RPMI8226 (cell line): ENCODE measurements around the gene ESRRG.
"Not testable (repeated sequence)": the region's sequence is repeated elsewhere in the genome, so short reads cannot be mapped to it uniquely, and the experiment has no call there.

Experiments
- DNase-seq: peaks from one replicate; pipeline ENCODE4 v3.0.0-alpha.2; 2015

The ESRRG gene

DNA sequence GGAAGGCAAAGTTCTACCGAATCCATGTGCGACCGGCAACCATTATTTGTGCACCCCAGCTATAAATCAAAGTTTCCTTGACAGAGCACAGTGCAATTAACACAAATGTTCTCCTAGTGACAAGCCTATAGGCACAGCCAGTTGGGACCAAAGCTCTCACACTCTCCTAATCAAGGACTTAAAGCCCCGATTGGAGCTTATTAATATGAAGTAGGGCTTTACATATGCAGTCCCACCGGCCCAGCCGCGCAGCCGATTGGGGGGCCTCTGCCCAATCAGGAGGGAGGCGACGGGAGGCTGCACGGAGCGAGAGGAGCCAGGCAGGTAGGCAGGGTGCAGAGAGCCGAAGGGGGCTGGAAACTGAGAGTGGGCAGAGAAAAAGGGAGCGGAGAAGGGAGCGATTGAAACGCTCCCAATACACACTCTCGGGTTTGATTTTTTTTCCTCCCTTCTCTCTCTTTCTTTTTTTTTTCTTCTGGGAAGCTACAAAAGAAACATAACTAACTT is at the start of gene ESRRG:
TSS of gene ESRRG (minus strand) at position 156 of the 507 bp plus-strand sequence. CDS start at position 26, 130 bp downstream.
- DNase-seq = peak; percentile 19

DNA sequence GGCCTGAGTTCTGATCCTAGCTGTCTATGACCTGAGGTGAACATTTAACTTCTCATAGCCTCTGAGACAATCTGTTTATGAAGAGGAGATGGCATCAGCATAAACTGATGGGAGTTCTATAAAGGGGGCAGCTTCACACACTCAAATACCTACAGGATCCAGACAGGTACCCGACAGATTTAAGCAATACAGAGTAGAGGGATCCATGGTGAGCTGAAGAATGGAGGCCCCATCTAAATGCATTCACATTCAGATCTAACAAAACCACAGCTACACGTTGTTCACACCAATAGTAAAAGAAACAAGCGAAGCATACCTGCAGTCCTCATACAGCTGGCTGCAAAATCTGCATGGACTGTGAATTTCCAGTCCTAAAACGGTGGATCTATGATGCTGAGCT is 48.7 kb upstream of the ESRRG start:
- DNase-seq = no peak

DNA sequence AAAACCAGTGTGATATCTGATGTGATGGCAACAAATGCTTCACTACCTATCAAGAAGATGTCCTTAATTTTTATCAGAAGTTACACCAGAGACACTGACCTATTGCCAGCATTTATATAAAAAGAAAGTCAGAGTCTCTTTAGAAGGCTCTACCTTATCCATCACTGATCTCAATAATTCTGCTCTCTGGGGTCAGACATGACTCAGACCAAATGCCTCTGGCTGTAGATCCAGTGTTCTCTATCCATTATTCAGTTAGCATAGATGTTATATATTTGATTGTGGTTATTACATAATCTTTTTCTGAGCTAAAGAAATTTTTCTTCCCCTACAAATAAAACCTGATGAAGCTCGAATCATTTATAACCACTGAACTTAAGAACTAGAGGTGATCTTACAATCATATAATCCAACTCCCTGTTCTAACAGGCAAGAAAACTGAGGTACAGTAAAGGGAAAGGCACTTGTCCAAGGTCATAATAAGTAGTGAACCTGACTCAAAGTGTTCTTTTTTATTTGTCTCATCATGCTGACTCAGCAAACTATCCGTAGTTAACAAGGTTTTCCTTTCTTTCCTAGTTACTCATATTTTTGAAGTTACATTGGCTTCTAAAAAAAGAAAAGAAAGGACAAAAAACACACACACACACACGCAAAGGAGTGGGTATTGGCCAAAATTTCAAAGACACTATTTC is 43.6 kb upstream of the ESRRG start:
- DNase-seq = no peak

DNA sequence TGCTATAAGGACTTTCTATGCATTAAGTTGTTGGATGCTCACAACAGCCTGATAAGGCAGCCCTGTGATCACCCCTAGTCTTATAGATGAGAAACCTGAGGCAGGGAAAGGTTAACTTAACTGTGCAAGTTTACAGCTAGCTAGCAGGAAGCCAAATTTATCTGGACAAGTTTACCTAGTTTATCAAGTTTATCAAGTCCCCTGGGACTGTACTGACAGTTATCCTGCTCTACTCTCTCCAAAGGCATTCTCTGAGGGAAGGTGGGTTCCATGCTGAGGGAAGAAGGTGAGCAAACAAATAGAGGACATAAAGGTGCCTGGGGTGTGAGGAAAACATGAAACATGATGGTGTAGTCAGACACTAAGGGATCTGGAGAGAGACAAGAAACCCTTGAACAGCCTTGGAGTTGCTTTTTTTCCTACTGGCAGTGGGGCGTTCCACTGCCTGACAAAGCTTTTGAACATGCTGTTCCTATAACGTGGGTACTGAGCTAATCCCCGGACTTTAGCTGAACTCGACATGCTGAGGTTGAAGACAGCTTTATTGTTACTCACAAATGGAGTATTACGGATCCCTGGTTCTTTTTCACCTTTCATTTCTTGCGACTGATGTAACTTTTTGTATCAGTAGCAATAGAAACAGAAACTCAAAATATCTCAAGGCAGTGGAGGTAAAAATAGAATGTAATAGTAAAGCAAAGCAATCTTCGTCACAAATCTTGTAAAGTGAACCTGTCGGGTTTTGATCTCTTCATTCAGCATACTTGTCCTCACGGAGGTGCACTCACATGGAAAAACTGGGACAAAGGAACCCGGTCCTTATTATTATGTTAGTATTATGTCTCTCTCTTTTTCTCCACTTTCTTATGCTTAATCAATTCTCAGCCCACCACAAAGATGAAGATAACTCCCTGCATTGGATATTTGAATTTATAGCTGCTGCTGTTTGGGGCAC is 42.4 kb upstream of the ESRRG start:
- DNase-seq = no peak

DNA sequence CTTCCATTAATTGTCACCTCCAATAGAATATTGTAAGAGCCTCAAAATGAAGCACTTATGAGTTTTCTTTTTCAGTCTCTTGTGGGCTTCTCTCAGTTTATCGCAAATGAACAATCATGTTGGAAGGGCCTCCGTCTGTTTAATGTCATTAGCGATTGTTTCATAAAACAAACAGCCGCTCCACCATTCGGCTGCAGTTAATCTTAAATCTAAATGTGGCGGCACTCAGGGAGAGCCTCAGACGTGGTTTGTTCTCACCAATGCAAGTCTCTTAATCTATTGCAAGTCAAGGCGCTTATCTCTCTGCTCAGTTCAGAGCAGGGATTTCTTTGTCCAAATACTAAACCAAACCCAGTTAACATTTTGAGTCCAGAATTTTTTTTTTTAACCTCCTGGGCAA is 34.9 kb upstream of the ESRRG start:
- no peak for DNase-seq

DNA sequence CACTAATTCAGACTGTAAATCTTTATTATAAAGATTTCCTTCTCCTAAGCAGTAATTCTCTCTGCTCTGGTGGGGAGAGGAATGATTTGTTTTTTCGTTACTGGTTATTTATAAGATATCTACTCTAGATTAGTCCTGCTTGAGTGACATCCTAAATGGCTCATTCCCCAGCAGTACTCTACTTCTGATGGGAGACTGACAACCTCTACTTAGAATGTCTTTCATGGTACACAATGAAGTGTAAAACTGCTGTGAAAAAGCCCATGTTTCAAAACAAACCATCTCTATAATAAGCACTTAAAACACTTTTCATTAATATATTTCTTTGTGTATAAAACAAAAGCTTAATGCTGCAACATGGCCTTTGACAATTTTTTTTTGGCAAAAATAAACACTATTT is 33.9 kb upstream of the ESRRG start:
- DNase-seq = no peak

DNA sequence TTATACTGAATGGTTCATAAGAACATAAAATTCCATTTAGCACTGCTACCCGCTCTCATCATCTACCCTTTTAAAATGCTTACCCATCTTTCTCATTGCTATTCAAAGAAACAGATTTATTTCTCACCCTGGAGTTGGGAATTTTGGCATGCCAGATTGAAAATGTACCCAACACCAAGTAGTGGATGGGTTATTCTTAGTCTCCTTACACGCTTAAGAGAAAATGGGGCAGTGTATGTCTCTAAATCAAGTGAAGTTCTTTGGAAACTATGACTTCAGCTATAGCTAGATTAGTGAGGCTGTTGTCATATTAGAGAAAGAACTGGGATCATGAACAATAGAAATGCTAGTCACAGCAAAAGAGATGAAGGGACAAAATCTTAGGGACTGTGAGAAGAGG is 27.7 kb upstream of the ESRRG start:
- no peak for DNase-seq

DNA sequence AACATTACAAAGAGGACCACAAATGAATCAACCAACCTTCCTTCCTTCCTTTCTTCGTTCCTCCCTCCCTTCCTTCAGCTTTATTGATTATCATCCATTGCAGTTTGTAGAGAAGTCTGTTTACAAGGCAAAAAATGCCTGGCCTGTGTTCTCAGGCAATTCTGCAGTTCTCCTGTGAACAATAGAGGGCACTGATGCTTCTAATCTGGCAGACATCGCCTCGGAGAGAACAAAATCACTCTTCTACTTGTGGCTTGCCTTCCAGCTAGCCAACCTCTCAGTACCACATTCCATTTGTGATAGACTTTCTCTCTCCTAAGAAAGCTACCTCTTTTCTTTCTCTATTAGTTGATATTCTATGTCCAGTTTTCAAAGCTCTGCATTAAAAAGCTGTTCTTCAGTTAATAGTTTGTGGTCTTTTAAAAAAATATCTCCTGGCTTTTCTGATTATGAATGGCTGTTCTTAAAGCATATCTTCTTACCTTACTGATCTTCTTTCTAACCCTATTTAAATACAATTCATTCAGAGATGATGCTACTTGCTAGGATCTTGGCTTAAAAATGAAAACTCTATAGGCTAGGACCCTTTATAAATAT is 26.9 kb upstream of the ESRRG start:
- DNase-seq = peak; percentile 52

DNA sequence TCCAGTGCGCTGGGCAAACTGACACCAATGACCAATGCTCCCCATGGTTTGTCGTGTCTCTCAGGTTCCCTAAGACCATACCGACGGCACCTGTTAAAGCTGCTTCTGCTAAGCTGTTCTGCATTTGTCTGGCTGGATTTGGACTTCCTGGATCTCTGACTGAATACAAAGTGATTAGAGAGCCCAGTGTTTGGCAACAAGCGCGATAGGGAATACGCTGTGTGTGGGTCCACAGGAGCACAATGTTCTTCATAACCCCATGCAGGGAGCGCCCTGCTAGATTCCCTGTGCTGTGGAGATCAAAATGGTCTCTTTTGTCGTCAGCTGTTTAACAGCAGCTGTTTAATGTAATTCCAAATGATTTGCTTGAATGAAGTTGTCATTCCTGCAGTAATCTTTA is 26.0 kb upstream of the ESRRG start:
- DNase-seq = no peak

DNA sequence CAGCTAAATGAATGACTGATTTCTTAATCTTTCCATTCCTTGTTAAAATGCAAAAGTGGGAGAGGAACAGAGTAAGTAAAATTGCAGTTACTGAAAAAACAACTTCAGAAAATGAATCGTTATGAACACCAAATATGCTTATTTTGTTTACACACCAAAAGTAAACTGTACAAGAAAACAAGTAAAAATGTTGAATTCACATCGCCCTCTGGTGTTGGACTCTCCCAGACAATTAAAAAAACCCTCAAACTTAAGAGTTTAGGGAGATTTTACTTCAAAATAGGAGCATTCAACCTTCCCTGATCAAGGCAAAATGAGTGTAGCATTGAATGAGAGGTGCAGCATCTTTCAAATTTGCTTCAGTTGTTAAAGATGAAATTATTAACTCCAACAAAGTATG is 19.4 kb upstream of the ESRRG start:
- DNase-seq = peak; percentile 9

DNA sequence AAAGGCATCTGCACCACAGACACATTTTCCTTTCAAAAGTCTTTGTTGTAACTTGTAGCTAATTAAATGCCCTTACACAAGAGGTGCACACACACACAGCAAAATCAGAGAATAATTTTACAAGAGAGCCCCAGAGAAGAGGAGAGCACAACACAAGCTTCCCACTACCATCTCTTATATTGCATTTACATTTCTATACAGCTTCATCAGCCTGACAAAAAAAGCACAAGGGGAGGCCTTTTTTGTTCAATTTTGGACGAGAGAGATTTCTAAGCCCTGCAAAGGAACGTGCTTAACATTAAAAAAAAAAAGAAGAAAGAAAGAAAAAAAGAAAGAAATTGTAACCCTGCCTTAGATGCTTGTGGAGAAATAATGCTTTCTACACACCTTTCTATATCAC is 17.1 kb upstream of the ESRRG start:
- DNase-seq = no peak

DNA sequence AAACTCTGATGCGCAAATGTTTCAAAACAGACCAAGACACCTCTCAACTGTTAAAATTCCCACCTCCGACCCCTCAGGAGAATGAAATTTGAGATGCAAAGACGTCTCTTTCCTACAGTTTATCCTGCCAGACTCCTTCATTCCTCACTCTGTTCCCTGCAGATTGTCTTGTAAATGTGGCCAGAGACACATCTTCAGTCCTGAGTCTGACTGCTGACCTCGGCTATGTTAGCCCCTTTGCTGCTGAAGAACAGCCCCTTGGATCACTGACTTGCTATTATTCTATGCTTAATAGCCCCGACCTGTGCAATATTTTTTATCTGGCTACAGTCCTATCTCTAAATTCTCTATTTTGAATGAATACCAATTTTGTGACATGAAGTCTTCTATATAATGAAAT is 16.6 kb upstream of the ESRRG start:
- no peak for DNase-seq

DNA sequence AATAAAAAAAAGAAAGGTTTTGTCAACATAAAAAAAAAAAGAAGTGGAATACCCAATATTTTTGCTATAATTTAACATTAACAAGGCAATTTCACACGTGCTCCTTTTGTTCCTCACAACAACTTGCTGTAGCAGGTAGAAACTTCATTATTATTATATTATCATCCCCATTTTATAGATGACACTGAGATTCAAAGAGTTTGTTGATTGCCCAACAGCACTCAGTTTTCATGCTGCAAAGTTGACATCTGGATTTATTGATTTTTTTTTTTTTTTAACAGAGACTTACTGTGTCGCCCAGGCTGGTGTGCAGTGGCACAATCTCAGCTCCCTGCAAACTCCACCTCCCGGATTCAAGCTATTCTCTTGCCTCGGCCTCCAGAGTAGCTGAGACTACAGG is 8.9 kb upstream of the ESRRG start:
- DNase-seq = no peak

DNA sequence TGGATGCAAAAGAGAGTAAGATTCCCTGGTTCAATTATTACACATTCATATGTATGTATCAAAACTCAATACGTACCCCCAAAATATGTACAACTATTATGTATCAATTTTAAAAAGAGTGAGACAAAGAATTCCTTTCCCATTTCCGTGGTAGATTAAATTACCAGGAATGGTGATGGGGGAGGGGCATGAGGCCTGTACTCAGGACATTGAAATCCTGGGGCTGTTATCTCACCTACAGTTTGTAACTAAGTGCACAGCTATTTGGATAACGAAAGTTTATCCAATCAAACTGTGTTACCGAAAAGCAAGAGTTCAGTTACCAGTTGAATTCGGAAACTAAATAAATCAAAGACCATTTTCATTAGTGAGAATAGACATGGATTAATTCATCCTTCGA is 8.3 kb upstream of the ESRRG start:
- DNase-seq = no peak

DNA sequence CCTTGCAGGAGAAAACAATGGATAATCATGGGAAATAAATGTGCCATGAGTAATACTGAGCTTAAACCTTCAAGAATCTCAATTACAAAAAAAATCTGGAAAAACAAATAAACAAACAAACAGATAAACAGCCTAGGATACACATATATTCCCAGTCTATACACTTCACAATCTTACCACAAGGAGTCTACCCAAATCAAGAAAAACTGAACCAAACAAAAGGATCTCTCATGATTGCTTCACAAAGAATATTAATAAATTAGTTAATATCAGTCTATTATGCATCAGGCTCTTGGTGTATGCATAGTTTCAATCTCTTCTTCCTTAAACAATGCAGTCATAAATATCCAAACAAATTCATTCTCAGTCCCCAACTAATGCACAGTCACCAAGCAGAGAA is 3.2 kb upstream of the ESRRG start:
- no peak for DNase-seq

DNA sequence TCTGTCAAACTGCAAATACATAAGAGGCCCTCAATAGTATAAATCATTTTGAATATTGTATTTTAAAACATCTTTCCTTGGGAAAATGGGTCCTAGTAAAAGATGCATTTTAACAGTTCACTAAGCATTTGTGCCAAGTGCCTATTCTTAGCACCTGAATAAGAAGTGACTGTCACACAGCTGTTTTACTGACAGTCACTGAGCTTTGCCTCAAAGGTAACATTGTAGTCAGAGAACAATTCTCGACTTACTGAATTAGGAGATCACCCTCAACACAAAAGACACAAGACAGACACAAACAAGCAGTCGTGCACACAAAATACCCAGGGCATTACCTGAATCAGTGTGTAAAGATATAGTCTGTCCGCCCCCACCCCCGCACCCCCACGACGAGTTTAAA is 408 bp downstream of the ESRRG start:
- DNase-seq = no peak

DNA sequence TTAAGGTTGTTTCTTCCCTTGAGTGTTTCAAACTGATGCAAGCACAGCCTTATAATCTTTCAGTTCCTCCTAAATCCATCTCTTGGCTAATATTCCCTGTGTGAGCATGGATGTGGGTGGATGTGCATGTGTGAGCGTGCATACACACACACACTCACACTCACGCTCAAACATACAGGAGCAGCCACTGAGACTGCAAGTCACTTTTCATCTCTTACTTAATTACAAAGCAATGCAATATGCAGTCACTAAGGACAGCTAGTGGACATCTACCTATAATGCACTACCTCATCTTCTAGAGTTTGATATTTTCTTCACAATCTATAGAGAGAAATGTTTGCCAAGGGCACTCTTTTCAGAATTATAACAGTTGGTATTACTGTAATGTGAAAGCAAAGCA is 1.4 kb downstream of the ESRRG start:
- DNase-seq = no peak

DNA sequence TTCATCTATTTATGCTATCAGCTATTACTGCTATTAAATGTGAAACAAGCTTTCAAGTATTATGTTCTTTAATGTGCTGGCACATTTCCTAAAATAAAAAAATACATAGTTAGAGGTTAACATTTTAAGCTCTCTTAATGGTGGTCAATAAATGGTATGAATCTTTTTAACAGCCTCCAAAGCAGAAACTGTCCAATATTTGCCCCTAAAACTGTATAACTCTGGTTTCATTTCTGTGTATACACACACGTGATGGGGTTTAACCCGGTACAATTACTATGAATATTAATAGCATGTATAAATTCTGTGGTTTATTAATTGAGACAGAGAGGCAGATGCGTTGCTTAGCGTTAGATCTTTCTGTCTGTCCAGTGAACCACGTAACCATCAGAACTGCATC is 2.2 kb downstream of the ESRRG start:
- no peak for DNase-seq

DNA sequence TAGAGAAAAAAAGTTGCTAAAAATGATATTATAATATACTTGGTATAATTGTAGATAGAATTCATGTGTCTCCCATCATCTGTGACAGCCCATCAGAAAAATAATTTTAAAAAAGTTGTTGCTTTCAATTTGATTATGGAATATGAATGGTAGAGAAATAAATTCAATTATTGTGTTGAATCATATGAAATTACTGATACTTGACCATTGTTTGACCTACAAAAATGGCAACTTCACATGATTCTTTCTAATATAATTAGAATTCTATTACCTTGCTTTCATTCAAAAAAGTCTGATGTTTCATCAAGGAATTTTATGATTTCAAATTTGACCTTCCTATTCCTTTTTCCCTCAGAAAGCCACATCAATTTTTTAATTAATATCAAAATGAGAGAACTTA is 11.5 kb downstream of the ESRRG start:
- DNase-seq = no peak

DNA sequence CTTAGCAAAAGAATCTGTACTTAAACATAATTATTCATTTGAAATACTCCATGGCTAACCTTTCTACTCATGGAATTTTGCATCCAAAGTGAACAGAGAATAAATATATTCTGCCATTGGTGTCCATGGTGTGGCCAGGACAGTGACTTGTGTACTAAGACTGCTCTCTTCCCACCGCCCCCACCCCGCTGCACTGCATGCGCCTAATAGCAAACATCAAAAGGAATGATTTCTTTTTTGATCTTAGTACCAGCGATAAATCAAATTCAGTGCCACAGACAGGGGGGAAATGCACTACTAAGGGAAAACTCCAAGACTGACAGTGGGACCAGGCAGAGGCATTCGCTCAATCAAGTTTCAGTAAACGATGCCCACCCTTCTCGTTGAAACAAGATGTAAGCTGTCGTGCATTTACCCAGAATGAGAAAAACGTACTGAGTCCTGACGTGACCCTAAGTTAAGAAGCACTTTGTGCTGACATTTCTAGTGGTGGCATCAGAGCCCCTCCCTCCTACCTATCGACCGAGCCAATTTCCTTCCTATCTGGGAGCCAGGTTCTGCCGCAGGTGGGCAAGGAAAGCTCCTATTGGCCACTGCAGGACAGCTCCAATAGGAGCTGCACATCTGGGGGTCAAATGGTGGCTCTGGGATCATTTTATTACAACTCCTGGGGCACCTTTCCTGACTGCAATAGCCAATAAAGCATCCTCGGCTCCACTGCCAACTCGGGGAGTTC is 12.5 kb downstream of the ESRRG start:
- DNase-seq = no peak

DNA sequence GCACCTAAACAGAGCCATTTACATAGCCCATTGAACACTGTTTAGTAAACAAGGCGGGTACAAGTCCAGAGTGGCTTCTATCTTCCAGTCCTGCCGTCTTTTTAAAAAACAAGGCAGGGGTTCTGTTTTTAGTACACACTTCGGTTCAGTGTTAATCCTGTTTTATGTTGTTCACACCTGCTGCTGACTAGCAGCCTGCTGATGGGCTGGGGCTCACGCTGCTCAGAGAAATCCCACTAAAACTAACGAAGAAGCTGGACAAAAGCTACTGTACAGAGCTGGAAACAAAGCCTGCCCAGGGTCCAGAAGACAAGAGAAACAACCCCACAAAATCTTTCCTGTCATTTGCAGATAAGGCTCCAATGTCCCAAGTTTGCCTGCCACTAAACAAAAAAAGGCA is 13.2 kb downstream of the ESRRG start:
- DNase-seq = no peak

DNA sequence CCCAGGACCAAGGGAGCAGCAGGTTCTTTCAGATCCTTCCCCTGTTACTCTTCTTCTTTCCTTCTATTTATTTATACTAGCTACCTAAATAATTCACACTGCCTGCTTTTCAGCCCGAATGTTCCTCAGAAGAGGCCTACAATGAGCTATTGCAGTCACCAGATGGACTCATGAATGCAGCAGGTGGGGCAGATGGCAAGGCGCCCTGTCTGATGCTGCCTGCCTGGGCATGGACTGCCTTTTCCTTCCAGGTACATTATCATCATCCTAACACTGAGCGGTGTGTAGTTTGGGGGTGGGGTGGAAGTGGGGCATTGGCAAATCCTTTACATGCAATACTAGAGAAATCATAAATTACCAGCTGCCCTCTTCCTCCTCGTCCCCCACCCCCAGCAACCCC is 17.6 kb downstream of the ESRRG start:
- peak; percentile 33 for DNase-seq

DNA sequence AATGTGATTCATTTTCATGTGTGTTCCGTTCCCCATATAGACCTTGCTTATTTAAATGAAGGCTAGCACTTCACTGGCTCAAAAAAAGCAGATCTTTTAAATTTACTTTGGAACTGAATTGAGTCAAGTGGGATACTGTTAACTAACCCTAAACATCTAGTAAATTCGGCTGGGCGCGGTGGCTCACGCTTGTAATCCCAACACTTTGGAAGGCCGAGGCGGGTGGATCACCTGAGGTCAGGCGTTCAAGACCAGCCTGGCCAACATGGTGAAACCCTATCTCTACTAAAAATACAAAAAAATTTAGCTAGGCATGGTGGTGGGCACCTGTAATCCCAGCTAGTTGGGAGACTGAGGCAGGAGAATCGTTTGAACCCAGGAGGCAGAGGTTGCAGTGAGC is 19.2 kb downstream of the ESRRG start:
- not testable (repeated sequence) for DNase-seq
